Measurements from ENCODE around the gene SETD7. TPM values are rescaled to one million over a fixed set of nuclear protein-coding genes. Genes with fewer than 3 reads are reported as not detected.

The SETD7 gene
- total and polyA plus RNA-seq, 2 donors (not counting 1 experiment from before 2014, with no cell fraction given) = 37.5 to 80.8 TPM

GRCh38 chr4:139503622-139504166, 52.3 kb downstream of the SETD7 start:
- Histone ChIP-seq H3K4me2 (ENCODE audit: extremely low read depth, insufficient read depth, low read length) (no peak overlapping the region), H2AFZ (ENCODE audit: low read length) (no peak overlapping the region), H3K79me2 (ENCODE audit: control insufficient read depth, insufficient read depth, low read length) (no peaks in the 10 kb centered on the region), H3K4me1 (ENCODE audit: control insufficient read depth, extremely low read depth, insufficient read depth, low read length) (no peaks in the 10 kb centered on the region), H3K9me3 (ENCODE audit: control insufficient read depth, insufficient read depth, low read depth, low read length) (no peaks in the 10 kb centered on the region), H3K4me3 (replicated peaks in 1 of 4; ENCODE audit: control extremely low read depth in 1 of 4, insufficient read depth in 1 of 4, low read depth in 3 of 4, low read length in 4 of 4) (no peak overlapping the region), H4K20me1 (ENCODE audit: control insufficient read depth, extremely low read depth, insufficient read depth, low read length) (no peaks in the 10 kb centered on the region), H3K36me3 (ENCODE audit: control insufficient read depth, insufficient read depth, low read length) (peaks cover 2% of the 10 kb centered on the region), H3K27me3 (ENCODE audit: control insufficient read depth, insufficient read depth, low read length) (no peaks in the 10 kb centered on the region), H3K9ac (ENCODE audit: insufficient read depth, low read length) (no peak overlapping the region), H3K27ac (ENCODE audit: insufficient read depth, low read length) (no peak overlapping the region)
- no peak for DNase-seq (ENCODE audit: low read depth in 2 of 2)
- TF ChIP-seq EZH2 (IDR thresholded peaks at IDR 0.05; ENCODE audit: low read length, missing control alignments) = no peak
- no peak for TF ChIP-seq CTCF (conservative IDR thresholded peaks at IDR 0.05 in 1 of 2, IDR thresholded peaks at IDR 0.05 in 1 of 2; ENCODE audit: low read depth in 1 of 2, low read length in 2 of 2)

GRCh38 chr4:139501927-139502899, 53.8 kb downstream of the SETD7 start:
- Histone ChIP-seq H3K4me1 (ENCODE audit: control insufficient read depth, extremely low read depth, insufficient read depth, low read length) (no peaks in the 10 kb centered on the region), H2AFZ (ENCODE audit: low read length) (no peak overlapping the region), H3K4me2 (ENCODE audit: extremely low read depth, insufficient read depth, low read length) (no peak overlapping the region), H3K36me3 (ENCODE audit: control insufficient read depth, insufficient read depth, low read length) (no peaks in the 10 kb centered on the region), H4K20me1 (ENCODE audit: control insufficient read depth, extremely low read depth, insufficient read depth, low read length) (no peaks in the 10 kb centered on the region), H3K4me3 (replicated peaks in 1 of 4; ENCODE audit: control extremely low read depth in 1 of 4, insufficient read depth in 1 of 4, low read depth in 3 of 4, low read length in 4 of 4) (no peak overlapping the region), H3K27me3 (ENCODE audit: control insufficient read depth, insufficient read depth, low read length) (no peaks in the 10 kb centered on the region), H3K79me2 (ENCODE audit: control insufficient read depth, insufficient read depth, low read length) (no peaks in the 10 kb centered on the region), H3K9ac (ENCODE audit: insufficient read depth, low read length) (no peak overlapping the region), H3K27ac (ENCODE audit: insufficient read depth, low read length) (no peak overlapping the region), H3K9me3 (ENCODE audit: control insufficient read depth, insufficient read depth, low read depth, low read length) (no peaks in the 10 kb centered on the region)
- DNase-seq (ENCODE audit: low read depth in 2 of 2) = no peak
- no peak for TF ChIP-seq CTCF (conservative IDR thresholded peaks at IDR 0.05 in 1 of 2, IDR thresholded peaks at IDR 0.05 in 1 of 2; ENCODE audit: low read depth in 1 of 2, low read length in 2 of 2)
- no peak for TF ChIP-seq EZH2 (IDR thresholded peaks at IDR 0.05; ENCODE audit: low read length, missing control alignments)

- Histone ChIP-seq H3K9me3 (ENCODE audit: control insufficient read depth, insufficient read depth, low read depth, low read length) (no peaks in the 10 kb centered on the region), H3K27me3 (ENCODE audit: control insufficient read depth, insufficient read depth, low read length) (no peaks in the 10 kb centered on the region), H4K20me1 (ENCODE audit: control insufficient read depth, extremely low read depth, insufficient read depth, low read length) (no peaks in the 10 kb centered on the region), H3K79me2 (ENCODE audit: control insufficient read depth, insufficient read depth, low read length) (no peaks in the 10 kb centered on the region), H2AFZ (ENCODE audit: low read length) (no peak overlapping the region), H3K4me1 (ENCODE audit: control insufficient read depth, extremely low read depth, insufficient read depth, low read length) (no peaks in the 10 kb centered on the region), H3K9ac (ENCODE audit: insufficient read depth, low read length) (no peak overlapping the region), H3K27ac (ENCODE audit: insufficient read depth, low read length) (no peak overlapping the region), H3K4me3 (replicated peaks in 1 of 4; ENCODE audit: control extremely low read depth in 1 of 4, insufficient read depth in 1 of 4, low read depth in 3 of 4, low read length in 4 of 4) (no peak overlapping the region), H3K36me3 (ENCODE audit: control insufficient read depth, insufficient read depth, low read length) (no peaks in the 10 kb centered on the region), H3K4me2 (ENCODE audit: extremely low read depth, insufficient read depth, low read length) (no peak overlapping the region)
- DNase-seq (ENCODE audit: low read depth in 2 of 2) = no peak
- TF ChIP-seq EZH2 (IDR thresholded peaks at IDR 0.05; ENCODE audit: low read length, missing control alignments) = no peak
- TF ChIP-seq CTCF (conservative IDR thresholded peaks at IDR 0.05 in 1 of 2, IDR thresholded peaks at IDR 0.05 in 1 of 2; ENCODE audit: low read depth in 1 of 2, low read length in 2 of 2) = no peak
These were observed 54.5 kb downstream of the SETD7 start for GRCh38 chr4:139501527-139501926.

Data from fibroblast of lung (primary cell).